Transverse colon (tissue), 4 donors: ENCODE measurements around the gene RPS6KL1. TPM values are rescaled to one million over a fixed set of nuclear protein-coding genes. Genes with fewer than 3 reads are reported as not detected.
A peak's percentile ranks its signal among the peaks of the same experiment; 100 is the strongest.

ENCODE experiments used
- DNase-seq: peaks from one replicate; pipeline ENCODE4 v3.0.0-alpha.2; 2019
- H3K27ac ChIP-seq, 4 donors: fragments of 200-600 bp; sonication (generic); 2 replicates each; pipeline ENCODE4 v1.5.1; 2016 to 2018; ENCODE audit warnings: inconsistent platforms in 4 of 4
- H3K27me3 ChIP-seq: fragments of 200-600 bp; sonication (generic); 2 replicates; pipeline ENCODE4 v1.5.1; 2017; ENCODE audit warnings: inconsistent platforms
- H3K36me3 ChIP-seq, 4 donors: fragments of 200-600 bp; sonication (generic); 2 replicates each; pipeline ENCODE4 v1.5.1; 2017 to 2019; ENCODE audit warnings: inconsistent platforms in 4 of 4
- H3K4me1 ChIP-seq, 4 donors: fragments of 200-600 bp; sonication (generic); 2 replicates each; pipeline ENCODE4 v1.5.1; 2017 to 2020; ENCODE audit warnings: inconsistent platforms in 4 of 4
- H3K4me3 ChIP-seq, 4 donors: fragments of 200-600 bp; sonication (generic); 1 replicate in 1 of 4; 2 replicates in 3 of 4; pipeline versions ENCODE4 v1.5.1 to v1.6.1; 2017 to 2019; ENCODE audit warnings: inconsistent platforms in 4 of 4
- H3K9me3 ChIP-seq, 2 donors: fragments of 200-600 bp; sonication (generic); 2 replicates each; pipeline ENCODE4 v1.5.1; 2017 to 2019; ENCODE audit warnings: inconsistent platforms in 2 of 2
- CTCF ChIP-seq, 5 experiments: fragments of 200-600 bp in 3 of 5; fragments of 450-650 bp in 2 of 5; sonication (generic) in 3 of 5; IDR thresholded peaks; 1 replicate in 2 of 5; 2 replicates in 3 of 5; pipeline ENCODE4 v1.5.1; 2016 to 2017; ENCODE audit warnings: antibody characterized with exemption in 5 of 5, inconsistent platforms in 3 of 5, mild to moderate bottlenecking in 2 of 5, moderate library complexity in 1 of 5
- EP300 ChIP-seq: sonication (generic); formaldehyde crosslinking; IDR thresholded peaks from one replicate; pipeline ENCODE4 v1.6.1; 2017; ENCODE audit warnings: antibody characterized with exemption, low read depth
- POLR2A ChIP-seq: fragments of 450-650 bp; IDR thresholded peaks from one replicate; pipeline ENCODE4 v1.6.1; 2016; ENCODE audit warnings: antibody characterized with exemption, mild to moderate bottlenecking, moderate library complexity
- POLR2AphosphoS5 ChIP-seq, 3 donors: sonication (generic); formaldehyde crosslinking; IDR thresholded peaks; one replicate each; pipeline ENCODE4 v1.6.1; 2016; ENCODE audit warnings: antibody characterized with exemption in 3 of 3
- WGBS, 2 donors: methylation state at CpG; one replicate each; pipeline ENCODE4 v1.1.5; 2018; ENCODE audit warnings: low coverage in 1 of 2; 5-methylcytosine and 5-hydroxymethylcytosine counted together
- in situ Hi-C, 4 donors: fragments of 200-750 bp; cut with MboI; loops; one replicate each; pipeline versions ENCODE4 v1.15.0 to v1.15.1; 2017; ENCODE audit warnings: low sequenced_read_pairs in 3 of 4, low pct_ligation_motif_present in 1 of 4, low pct_unique_long_range_greater_than_20kb in 1 of 4
- intact Hi-C: fragments of 100-400 bp; cut with DNase I; formaldehyde crosslinking; loops from one replicate; pipeline ENCODE4 v1.15.1; 2023; ENCODE audit warnings: low total_unique reads
- total RNA-seq, 4 donors: library from RNA; depleted of rRNA; stranded (reverse); fragments of >200 nt; gene quantifications; one replicate each; pipeline ENCODE4 v1.1.0, GENCODE V29; 2016

Gene RPS6KL1
- total RNA-seq, 4 donors from 2014 or later: 6.4 to 54.1 (median 9.3) TPM; not detected in 1

- Histone ChIP-seq H3K9me3 (no peaks in the 10 kb centered on the region), H3K4me1 (peaks cover 0 to 32% (median 17%) of the 10 kb centered on the region in 4 donors), H3K27me3 (no peaks in the 10 kb centered on the region), H3K27ac (no peak overlapping the region), H3K4me3 (no peak overlapping the region), H3K36me3 (peaks cover 0 to 71% (median 34%) of the 10 kb centered on the region in 4 donors)
- in situ Hi-C loops (no loop called here), intact Hi-C loops (no loop called here)
- WGBS, 2 donors: 81 to 90% methylated on average over 2 to 6 of the region's 6 CpGs
- no peak for DNase-seq
- TF ChIP-seq EP300 (no peak), POLR2A (no peak), POLR2AphosphoS5 (IDR thresholded peaks at IDR 0.05) (no peak), CTCF (IDR thresholded peaks at IDR 0.05) (no peak)
Measured at GRCh38 chr14:74891870-74892269, 31.2 kb downstream of the RPS6KL1 start.

DNA sequence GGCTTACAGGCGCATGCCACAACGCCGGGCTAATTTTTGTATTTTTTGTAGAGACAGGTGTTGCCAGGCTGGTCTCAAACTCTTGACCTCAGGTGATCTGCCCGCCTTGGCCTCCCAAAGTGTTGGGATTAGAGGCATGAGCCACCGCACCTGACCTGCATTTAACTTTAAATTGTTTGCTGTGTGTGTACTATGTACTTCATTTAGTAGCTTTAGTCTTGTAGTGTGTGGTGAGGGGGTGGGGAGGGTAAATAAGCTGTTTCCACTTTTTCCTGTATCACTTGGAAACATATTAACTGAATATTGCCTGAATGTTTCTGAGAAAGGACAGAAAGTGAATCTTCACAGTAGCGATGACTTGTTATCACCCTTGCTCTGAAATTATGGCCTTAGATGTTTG, 32.8 kb downstream of the RPS6KL1 start:
- WGBS, 2 donors: 98 to 100% methylated on average over 2 to 6 of the region's 6 CpGs
- Histone ChIP-seq H3K9me3 (no peaks in the 10 kb centered on the region), H3K27me3 (no peaks in the 10 kb centered on the region), H3K36me3 (peaks cover 0 to 64% (median 26%) of the 10 kb centered on the region in 4 donors), H3K4me1 (peaks cover 0 to 47% (median 27%) of the 10 kb centered on the region in 4 donors), H3K27ac (no peak overlapping the region), H3K4me3 (no peak overlapping the region)
- TF ChIP-seq EP300: no peak
- no peak for TF ChIP-seq POLR2AphosphoS5 (IDR thresholded peaks at IDR 0.05)
- no peak for TF ChIP-seq CTCF (IDR thresholded peaks at IDR 0.05)
- no peak for TF ChIP-seq POLR2A
- intact Hi-C loops: no loop called here
- DNase-seq: no peak
- in situ Hi-C loops: no loop called here

DNA sequence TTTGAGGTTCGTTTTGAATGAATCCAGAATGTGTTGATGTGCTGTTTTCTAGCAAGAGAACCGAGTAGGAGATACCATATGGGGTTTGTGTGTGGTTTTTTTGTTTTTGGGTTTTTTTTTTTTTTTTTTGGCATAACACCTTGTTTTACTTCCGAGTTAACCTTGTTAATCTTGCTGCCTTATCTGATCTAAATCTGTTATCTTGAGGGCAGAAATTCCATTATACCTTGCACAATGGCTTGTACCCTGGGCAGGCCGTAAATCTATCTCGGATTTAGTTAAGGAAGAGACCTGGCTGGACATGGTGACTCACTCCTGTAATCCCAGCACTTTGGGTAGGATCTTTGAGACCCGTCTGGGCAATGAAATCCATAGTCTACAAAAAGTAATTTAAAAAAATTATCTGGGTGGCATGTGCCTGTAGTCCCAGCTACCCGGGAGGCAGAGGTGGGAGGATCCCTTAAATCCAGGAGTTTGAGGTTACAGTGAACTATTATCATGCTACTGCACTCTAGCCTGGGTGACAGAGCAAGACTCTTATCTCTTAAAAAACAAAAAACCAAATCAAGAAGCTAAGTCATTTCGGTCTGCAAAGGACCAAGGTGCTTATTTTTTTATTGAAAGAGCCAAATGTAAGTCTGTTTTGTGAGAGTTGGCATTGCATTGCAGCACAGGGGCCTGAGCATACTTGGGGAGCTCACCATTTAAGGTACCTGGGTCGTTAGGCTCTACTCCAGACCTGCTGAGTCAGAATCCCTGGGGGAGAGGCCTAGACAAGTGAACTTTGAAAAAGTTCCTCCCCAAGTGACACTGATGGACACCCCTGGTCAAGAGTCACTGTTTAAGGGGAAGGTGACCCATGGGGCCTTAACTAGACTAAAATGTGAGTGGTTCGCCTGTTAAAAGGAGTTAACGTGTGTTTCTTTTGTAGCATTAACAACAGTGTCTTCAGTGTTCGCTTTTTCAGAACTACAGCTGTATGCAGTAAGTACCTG, 34.6 kb downstream of the RPS6KL1 start:
- 54 to 56% methylated on average over 10 to 12 of the region's 12 CpGs for WGBS, 2 donors
- H3K27ac ChIP-seq: peak overlapping the region; percentile 0 to 50 (median 26)
- intact Hi-C loops: no loop called here
- peaks cover 16 to 65% (median 43%) of the 10 kb centered on the region in 4 donors for H3K4me1 ChIP-seq
- TF ChIP-seq POLR2AphosphoS5 (IDR thresholded peaks at IDR 0.05) (no peak), CTCF (IDR thresholded peaks at IDR 0.05) (no peak), POLR2A (no peak), EP300 (no peak)
- no peaks in the 10 kb centered on the region for H3K9me3 ChIP-seq
- H3K36me3 ChIP-seq: peaks cover 0 to 53% (median 17%) of the 10 kb centered on the region in 4 donors
- H3K4me3 ChIP-seq: no peak overlapping the region
- DNase-seq: no peak
- H3K27me3 ChIP-seq: no peaks in the 10 kb centered on the region
- in situ Hi-C loops: no loop called here

DNA sequence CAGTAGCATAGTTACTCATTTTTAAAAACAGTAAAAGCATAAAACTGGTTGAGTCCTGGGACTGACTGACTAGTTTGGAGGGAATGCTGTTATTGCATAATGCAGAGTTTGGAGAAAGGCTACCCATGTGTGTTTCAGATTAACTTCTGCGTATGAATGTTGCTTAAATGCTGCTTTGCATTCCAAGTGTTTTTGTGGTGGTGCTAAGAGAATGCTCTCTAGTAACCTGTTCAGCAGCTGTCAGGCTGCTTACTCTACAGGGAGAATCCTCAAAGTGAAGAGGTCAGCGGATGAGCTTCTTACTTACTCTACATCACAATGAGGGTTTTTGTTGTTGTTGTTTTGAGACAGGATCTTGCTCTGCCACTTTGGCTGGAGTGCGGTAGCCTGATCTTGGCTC, 37.1 kb downstream of the RPS6KL1 start:
- in situ Hi-C loops: no loop called here
- Histone ChIP-seq H3K4me1 (peaks cover 19 to 64% (median 55%) of the 10 kb centered on the region in 4 donors), H3K9me3 (no peaks in the 10 kb centered on the region), H3K4me3 (no peak overlapping the region), H3K36me3 (peaks cover 0 to 28% (median 8%) of the 10 kb centered on the region in 4 donors), H3K27me3 (no peaks in the 10 kb centered on the region), H3K27ac (peak overlapping the region; percentile 30 to 61 (median 37))
- no peak for DNase-seq
- intact Hi-C loops: no loop called here
- WGBS, 2 donors: 82 to 85% methylated on average over 2 to 3 of the region's 3 CpGs
- TF ChIP-seq POLR2AphosphoS5 (IDR thresholded peaks at IDR 0.05) (peak in 2 of 3 donors; percentile 14 to 59), CTCF (IDR thresholded peaks at IDR 0.05) (no peak)
